ENCODE data around the gene GDF10.

GDF10 gene

GRCh38 chr10:47336387-47337134, 36.6 kb downstream of the GDF10 start:
- no peak for DNase-seq

- DNase-seq = no peak
These were observed 37.3 kb downstream of the GDF10 start for GRCh38 chr10:47337310-47337709.

- DNase-seq = no peak
These were observed 39.3 kb downstream of the GDF10 start for GRCh38 chr10:47339186-47339735.

- no peak for DNase-seq
These were observed 40.0 kb downstream of the GDF10 start for GRCh38 chr10:47339759-47340607.

- DNase-seq = peak; percentile 63 to 73
These were observed 40.7 kb downstream of the GDF10 start for GRCh38 chr10:47340608-47341170.

GRCh38 chr10:47344996-47345870, 45.2 kb downstream of the GDF10 start:
- no peak for DNase-seq

- DNase-seq = no peak
These were observed 46.7 kb downstream of the GDF10 start for GRCh38 chr10:47346581-47347302.

GRCh38 chr10:47347303-47347675, 47.3 kb downstream of the GDF10 start:
- no peak for DNase-seq

GRCh38 chr10:47348138-47348651, 48.2 kb downstream of the GDF10 start, which contains the start of gene RBP3:
RBP3 (plus strand) TSS chr10:47348363; CDS start chr10:47348485, 122 bp downstream.
- DNase-seq = no peak

GRCh38 chr10:47348661-47349470, 48.9 kb downstream of the GDF10 start:
- no peak for DNase-seq

GRCh38 chr10:47349516-47349915, 49.5 kb downstream of the GDF10 start:
- no peak for DNase-seq

GRCh38 chr10:47349941-47350371, 50.0 kb downstream of the GDF10 start:
- no peak for DNase-seq

- no peak for DNase-seq
These were observed 51.0 kb downstream of the GDF10 start for GRCh38 chr10:47350671-47351640.

GRCh38 chr10:47351899-47352815, 52.2 kb downstream of the GDF10 start:
- DNase-seq = no peak

GRCh38 chr10:47353351-47353750, 53.4 kb downstream of the GDF10 start:
- no peak for DNase-seq

- no peak for DNase-seq
These were observed 54.2 kb downstream of the GDF10 start for GRCh38 chr10:47354165-47354564.

GRCh38 chr10:47354900-47355299, 54.9 kb downstream of the GDF10 start:
- no peak for DNase-seq

- no peak for DNase-seq
These were observed 56.7 kb downstream of the GDF10 start for GRCh38 chr10:47356708-47357107.
